ENCODE results near the gene GAD1.

GRCh38 chr2:170892391-170892951 lies 75.8 kb downstream of the GAD1 start:
- TF ChIP-seq CTCF (conservative IDR thresholded peaks at IDR 0.05; ENCODE audit: low read depth, low read length): no peak
- no peak for TF ChIP-seq EZH2 (IDR thresholded peaks at IDR 0.05; ENCODE audit: borderline replicate concordance, low read depth, low read length, poor library complexity, severe bottlenecking)

Data from A673 (cell line).